Smooth muscle cell (in vitro differentiated cells): ENCODE data around the gene RAB11A. TPM values are rescaled to one million over a fixed set of nuclear protein-coding genes. Genes with fewer than 3 reads are reported as not detected.
A peak's percentile ranks its signal among the peaks of the same experiment; 100 is the strongest.

Experiments
- DNase-seq: peaks from one replicate; lab custom pipeline; 2025; ENCODE audit not compliant: unreplicated experiment; lab: John Stamatoyannopoulos, UW
- H2AFZ ChIP-seq: fragments of 200-600 bp; sonication (generic); 2 replicates; pipeline ENCODE4 v1.6.0; 2016; ENCODE audit warnings: antibody characterized with exemption, low read depth, mild to moderate bottlenecking
- H3F3A ChIP-seq: fragments of 200-600 bp; sonication (generic); 2 replicates; pipeline ENCODE4 v1.6.0; 2017; ENCODE audit warnings: antibody characterized with exemption, low read depth
- H3K27ac ChIP-seq: fragments of 200-600 bp; sonication (generic); 2 replicates; pipeline ENCODE4 v1.5.1; 2016; ENCODE audit warnings: low read depth, mild to moderate bottlenecking
- H3K27me3 ChIP-seq: fragments of 200-600 bp; sonication (generic); 2 replicates; pipeline ENCODE4 v1.6.1; 2016; ENCODE audit warnings: low read depth, mild to moderate bottlenecking
- H3K36me3 ChIP-seq: fragments of 200-600 bp; sonication (generic); 2 replicates; pipeline ENCODE4 v1.5.1; 2016; ENCODE audit warnings: low read depth
- H3K4me1 ChIP-seq: fragments of 200-600 bp; sonication (generic); 2 replicates; pipeline ENCODE4 v1.5.1; 2016; ENCODE audit warnings: low read depth
- H3K4me2 ChIP-seq: fragments of 200-600 bp; sonication (generic); 2 replicates; pipeline ENCODE4 v1.6.0; 2016; ENCODE audit warnings: mild to moderate bottlenecking
- H3K4me3 ChIP-seq: fragments of 200-600 bp; sonication (generic); 2 replicates; pipeline ENCODE4 v1.5.1; 2016; ENCODE audit warnings: mild to moderate bottlenecking
- H3K79me2 ChIP-seq: fragments of 200-600 bp; sonication (generic); 2 replicates; pipeline ENCODE4 v1.6.0; 2016; ENCODE audit warnings: low read depth, mild to moderate bottlenecking
- H3K9ac ChIP-seq: fragments of 200-600 bp; sonication (generic); 2 replicates; pipeline ENCODE4 v1.6.0; 2016; ENCODE audit warnings: low read depth
- H3K9me3 ChIP-seq: fragments of 200-600 bp; sonication (generic); replicated peaks from 2 replicates; pipeline ENCODE4 v1.5.1; 2016; ENCODE audit warnings: low read depth
- H4K20me1 ChIP-seq: fragments of 200-600 bp; sonication (generic); 2 replicates; pipeline ENCODE4 v1.6.0; 2016; ENCODE audit warnings: low read depth
- CTCF ChIP-seq: fragments of 200-600 bp; sonication (generic); IDR thresholded peaks from 2 replicates; pipeline ENCODE4 v1.5.1; 2017; ENCODE audit warnings: borderline replicate concordance, mild to moderate bottlenecking, antibody characterized with exemption; ENCODE audit not compliant: insufficient read depth, poor library complexity, severe bottlenecking
- WGBS: methylation state at CpG from one replicate; pipeline ENCODE4 v1.1.7; 2016; ENCODE audit warnings: low lambda C conversion rate; 5-methylcytosine and 5-hydroxymethylcytosine counted together
- polyA plus RNA-seq: library from polyadenylated mRNA; unstranded; fragments of >200 nt; fragmentation: Nextera tagmentation; extraction: Ambion mirVana; gene quantifications from 2 replicates; pipeline ENCODE4 v1.2.1, GENCODE V29; 2016
- total RNA-seq: library from RNA; depleted of rRNA; stranded (reverse); fragments of >200 nt; gene quantifications from 2 replicates; pipeline ENCODE4 v1.2.3, GENCODE V29; 2014

The RAB11A gene
- total and polyA plus RNA-seq, 2 experiments from 2014 or later = 206 to 300 TPM

GRCh38 chr15:65916041-65916663, 46.9 kb downstream of the RAB11A start:
- H3K79me2 ChIP-seq = no peaks in the 10 kb centered on the region

GRCh38 chr15:65916664-65917406, 47.5 kb downstream of the RAB11A start:
- H3K79me2 ChIP-seq = no peaks in the 10 kb centered on the region
- peak overlapping the region; percentile 61 for H3K4me2 ChIP-seq
- DNase-seq = peak; percentile 5
- peaks cover 9% of the 10 kb centered on the region for H3K4me1 ChIP-seq
- no peaks in the 10 kb centered on the region for H3K36me3 ChIP-seq
- H3K9me3 ChIP-seq = no peaks in the 10 kb centered on the region
- H3K9ac ChIP-seq = no peak overlapping the region
- no peaks in the 10 kb centered on the region for H3K27me3 ChIP-seq
- peak; percentile 46 for TF ChIP-seq CTCF
- H2AFZ ChIP-seq = no peak overlapping the region
- H3F3A ChIP-seq = no peaks in the 10 kb centered on the region
- 51% methylated on average over 16 of the region's 16 CpGs for WGBS
- peaks cover 25% of the 10 kb centered on the region for H4K20me1 ChIP-seq
- peak overlapping the region; percentile 31 for H3K27ac ChIP-seq
- H3K4me3 ChIP-seq = no peak overlapping the region

More at GRCh38 chr15:65916041-65916663, 46.9 kb downstream of the RAB11A start:
- H3K36me3 ChIP-seq = no peaks in the 10 kb centered on the region
- H3K4me2 ChIP-seq = peak overlapping the region; percentile 61
- H2AFZ ChIP-seq = no peak overlapping the region
- TF ChIP-seq CTCF = no peak
- peaks cover 9% of the 10 kb centered on the region for H3K4me1 ChIP-seq
- no peak for DNase-seq
- no peak overlapping the region for H3K4me3 ChIP-seq
- no peak overlapping the region for H3K27ac ChIP-seq
- H4K20me1 ChIP-seq = peaks cover 28% of the 10 kb centered on the region
- 97% methylated on average over 7 of the region's 7 CpGs for WGBS
- H3K9me3 ChIP-seq = no peaks in the 10 kb centered on the region
- no peak overlapping the region for H3K9ac ChIP-seq
- H3K27me3 ChIP-seq = no peaks in the 10 kb centered on the region
- H3F3A ChIP-seq = no peaks in the 10 kb centered on the region

- no peak for TF ChIP-seq CTCF
- Histone ChIP-seq H3K36me3 (no peaks in the 10 kb centered on the region), H3K4me3 (no peak overlapping the region), H3K9me3 (no peaks in the 10 kb centered on the region), H3K27me3 (no peaks in the 10 kb centered on the region), H3K9ac (no peak overlapping the region), H4K20me1 (peaks cover 22% of the 10 kb centered on the region), H3K4me1 (peaks cover 9% of the 10 kb centered on the region), H3K79me2 (no peaks in the 10 kb centered on the region), H2AFZ (no peak overlapping the region), H3K27ac (peak overlapping the region; percentile 31), H3F3A (no peaks in the 10 kb centered on the region), H3K4me2 (peak overlapping the region; percentile 61)
- WGBS = 84% methylated on average over 3 of the region's 3 CpGs
- no peak for DNase-seq
Observed at GRCh38 chr15:65917407-65917756, 48.1 kb downstream of the RAB11A start.
